Measurements from ENCODE around the gene COL2A1. TPM values are rescaled to one million over a fixed set of nuclear protein-coding genes. Genes with fewer than 3 reads are reported as not detected.

The COL2A1 gene
- total RNA-seq, 4 donors from 2014 or later: 0.15 to 1.9 TPM; not detected in 2

GRCh38 chr12:47990351-47991105, 13.7 kb downstream of the COL2A1 start:
- no peaks in the 10 kb centered on the region for H3K36me3 ChIP-seq
- DNase-seq: no peak
- H3K4me1 ChIP-seq: no peaks in the 10 kb centered on the region
- no peaks in the 10 kb centered on the region for H3K9me3 ChIP-seq
- H3K4me3 ChIP-seq: no peak overlapping the region
- H3K27ac ChIP-seq: no peak overlapping the region
- intact Hi-C loops (cut with DNase I; ENCODE audit: low total_unique reads): no loop called here
- TF ChIP-seq CTCF (IDR thresholded peaks at IDR 0.05) (no peak), POLR2A (IDR thresholded peaks at IDR 0.05) (no peak)
- H3K27me3 ChIP-seq: no peaks in the 10 kb centered on the region

GRCh38 chr12:47989666-47990065, 14.6 kb downstream of the COL2A1 start:
- Histone ChIP-seq H3K36me3 (no peaks in the 10 kb centered on the region), H3K4me1 (no peaks in the 10 kb centered on the region), H3K27me3 (no peaks in the 10 kb centered on the region), H3K27ac (no peak overlapping the region), H3K4me3 (no peak overlapping the region), H3K9me3 (no peaks in the 10 kb centered on the region)
- intact Hi-C loops (cut with DNase I; ENCODE audit: low total_unique reads): no loop called here
- TF ChIP-seq POLR2A (IDR thresholded peaks at IDR 0.05): no peak
- no peak for TF ChIP-seq CTCF (IDR thresholded peaks at IDR 0.05)
- no peak for DNase-seq

- no peaks in the 10 kb centered on the region for H3K27me3 ChIP-seq
- intact Hi-C loops (cut with DNase I; ENCODE audit: low total_unique reads): no loop called here
- DNase-seq: no peak
- TF ChIP-seq POLR2A (IDR thresholded peaks at IDR 0.05): no peak
- no peak for TF ChIP-seq CTCF (IDR thresholded peaks at IDR 0.05)
- H3K4me1 ChIP-seq: no peaks in the 10 kb centered on the region
- no peaks in the 10 kb centered on the region for H3K36me3 ChIP-seq
- no peaks in the 10 kb centered on the region for H3K9me3 ChIP-seq
- H3K27ac ChIP-seq: no peak overlapping the region
- no peak overlapping the region for H3K4me3 ChIP-seq
Measured at GRCh38 chr12:47989023-47989417, 15.3 kb downstream of the COL2A1 start.

GRCh38 chr12:47988073-47989022, 15.9 kb downstream of the COL2A1 start:
- H3K36me3 ChIP-seq: no peaks in the 10 kb centered on the region
- DNase-seq: no peak
- no peak overlapping the region for H3K27ac ChIP-seq
- no peak for TF ChIP-seq CTCF (IDR thresholded peaks at IDR 0.05)
- no peak for TF ChIP-seq POLR2A (IDR thresholded peaks at IDR 0.05)
- no peaks in the 10 kb centered on the region for H3K9me3 ChIP-seq
- no peaks in the 10 kb centered on the region for H3K27me3 ChIP-seq
- no peaks in the 10 kb centered on the region for H3K4me1 ChIP-seq
- no peak overlapping the region for H3K4me3 ChIP-seq
- intact Hi-C loops (cut with DNase I; ENCODE audit: low total_unique reads): no loop called here

All from uterus (tissue), 4 donors.